ENCODE data around the gene PCDHB3.
"Not testable (repeated sequence)": the region's sequence is repeated elsewhere in the genome, so short reads cannot be mapped to it uniquely, and the experiment has no call there.

PCDHB3 gene

GRCh38 chr5:141100243-141100805 is at the start of gene PCDHB3:
Gene PCDHB3 (plus strand): TSS chr5:141100473. CDS start chr5:141100650, 177 bp downstream.
- no peak for DNase-seq

DNA sequence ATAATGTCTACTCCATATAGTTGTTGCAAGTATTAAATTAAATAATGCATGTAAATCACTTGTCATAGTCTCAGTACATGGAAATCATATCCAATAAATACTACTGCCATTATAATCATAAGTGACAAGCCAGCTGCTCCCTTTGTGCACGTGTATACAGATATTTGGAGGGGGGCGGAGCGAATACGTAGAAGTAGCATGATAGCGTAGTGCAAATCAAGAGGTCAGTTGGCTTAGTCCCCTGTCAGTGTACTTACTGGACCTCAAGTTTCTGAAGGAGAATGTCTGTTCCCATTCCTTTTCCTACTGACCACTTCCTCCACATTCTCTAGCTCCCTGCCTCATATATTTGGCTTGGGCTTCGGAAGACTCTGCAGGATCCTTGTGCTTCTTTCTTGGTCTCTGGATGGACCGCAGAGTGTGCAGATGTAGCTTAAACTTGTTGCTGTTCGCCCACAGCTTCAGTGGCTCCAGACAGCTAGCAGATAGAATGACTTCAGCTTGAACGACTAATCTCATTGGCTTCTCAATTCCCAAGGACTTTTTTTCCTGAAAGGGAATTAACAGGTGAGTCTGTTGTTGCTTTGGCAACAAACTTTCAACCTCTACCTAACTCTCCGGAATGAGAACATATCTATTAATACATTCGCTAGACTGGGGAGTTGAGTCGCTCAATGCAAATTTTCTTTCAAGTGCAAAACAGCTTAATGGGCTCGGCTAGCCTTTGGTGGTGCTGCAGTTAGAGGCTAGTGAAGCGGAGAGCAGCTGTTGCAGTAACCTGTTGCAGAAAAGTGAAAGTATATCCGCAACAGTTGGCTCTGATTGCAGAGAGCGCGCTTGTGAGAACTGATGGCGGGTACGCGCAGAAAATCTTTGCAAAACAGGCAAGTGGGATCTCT is 49.4 kb upstream of the PCDHB3 start, which contains the start of gene PCDHB1:
PCDHB1 (plus strand) TSS at position 753 of the 899 bp plus-strand sequence; CDS start at position 850, 97 bp downstream.
- DNase-seq, result no peak

DNA sequence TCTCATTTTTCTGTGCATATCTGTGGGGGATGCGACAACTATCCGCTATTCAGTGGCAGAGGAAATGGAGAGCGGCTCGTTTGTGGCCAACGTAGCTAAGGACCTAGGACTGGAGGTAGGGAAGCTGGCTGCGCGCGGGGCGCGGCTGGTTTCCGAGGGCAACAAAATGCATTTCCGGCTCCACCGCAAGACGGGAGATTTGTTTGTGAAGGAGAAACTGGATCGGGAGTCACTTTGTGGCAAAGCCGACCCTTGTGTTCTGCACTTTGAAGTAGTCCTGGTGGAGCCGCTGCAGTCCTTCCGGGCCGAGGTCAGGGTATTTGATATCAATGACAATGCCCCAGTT is 48.8 kb upstream of the PCDHB3 start:
- DNase-seq, result no peak

DNA sequence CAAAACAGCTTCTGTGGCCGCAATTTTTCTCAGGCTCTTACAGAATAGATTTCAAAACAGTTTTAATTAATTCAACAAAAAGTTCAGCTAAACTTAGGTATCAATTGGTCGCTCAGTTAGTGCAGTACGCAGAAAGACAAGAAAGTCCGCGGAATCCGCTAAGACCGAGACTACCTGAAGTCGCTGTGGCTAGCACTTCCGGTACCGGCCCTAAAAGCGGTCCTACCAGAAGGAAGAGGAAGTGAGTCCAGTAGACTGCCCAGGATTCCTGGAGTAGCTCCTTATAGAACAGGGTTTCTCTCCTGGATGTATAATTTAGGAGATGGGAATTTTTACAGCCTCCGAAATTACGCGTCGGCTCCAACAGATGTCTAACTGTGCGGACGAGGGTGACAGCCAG is 22.4 kb upstream of the PCDHB3 start:
- DNase-seq, result no peak

DNA sequence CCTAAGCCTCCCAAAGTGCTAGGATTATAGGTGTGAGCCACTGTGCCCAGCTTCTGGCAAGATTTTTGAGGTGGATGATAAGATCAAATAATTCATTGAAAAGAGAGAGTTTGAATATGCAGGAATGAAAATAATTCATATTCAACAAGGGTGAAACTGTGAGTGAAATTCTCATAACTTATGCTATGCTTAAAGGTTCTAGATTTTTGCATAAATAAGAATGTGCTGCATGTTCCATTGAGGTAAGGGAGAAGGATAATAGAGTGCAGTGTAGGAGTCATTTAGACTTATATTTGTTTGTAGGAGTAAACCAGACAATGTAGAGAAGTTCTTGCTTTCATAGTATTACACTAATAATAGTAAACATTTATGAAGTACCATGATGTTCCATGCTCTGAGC is 18.0 kb upstream of the PCDHB3 start:
- DNase-seq, result no peak

- DNase-seq, result no peak
Measured at GRCh38 chr5:141084487-141084989, 15.7 kb upstream of the PCDHB3 start.

- no peak for DNase-seq
Measured at GRCh38 chr5:141094481-141095262, 5.6 kb upstream of the PCDHB3 start, which contains the start of gene PCDHB2. Gene PCDHB2 (plus strand): TSS chr5:141094615. CDS start chr5:141094791, 176 bp downstream.

DNA sequence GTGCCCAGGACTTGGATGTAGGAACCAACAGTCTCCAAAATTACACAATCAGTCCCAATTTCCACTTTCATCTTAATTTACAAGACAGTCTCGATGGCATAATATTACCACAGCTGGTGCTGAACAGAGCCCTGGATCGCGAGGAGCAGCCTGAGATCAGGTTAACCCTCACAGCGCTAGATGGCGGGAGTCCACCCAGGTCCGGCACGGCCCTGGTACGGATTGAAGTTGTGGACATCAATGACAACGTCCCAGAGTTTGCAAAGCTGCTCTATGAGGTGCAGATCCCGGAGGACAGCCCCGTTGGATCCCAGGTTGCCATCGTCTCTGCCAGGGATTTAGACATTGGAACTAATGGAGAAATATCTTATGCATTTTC is 5.0 kb upstream of the PCDHB3 start:
- DNase-seq, result no peak

GRCh38 chr5:141096181-141096580 is 4.1 kb upstream of the PCDHB3 start:
- DNase-seq, result not testable (repeated sequence)

DNA sequence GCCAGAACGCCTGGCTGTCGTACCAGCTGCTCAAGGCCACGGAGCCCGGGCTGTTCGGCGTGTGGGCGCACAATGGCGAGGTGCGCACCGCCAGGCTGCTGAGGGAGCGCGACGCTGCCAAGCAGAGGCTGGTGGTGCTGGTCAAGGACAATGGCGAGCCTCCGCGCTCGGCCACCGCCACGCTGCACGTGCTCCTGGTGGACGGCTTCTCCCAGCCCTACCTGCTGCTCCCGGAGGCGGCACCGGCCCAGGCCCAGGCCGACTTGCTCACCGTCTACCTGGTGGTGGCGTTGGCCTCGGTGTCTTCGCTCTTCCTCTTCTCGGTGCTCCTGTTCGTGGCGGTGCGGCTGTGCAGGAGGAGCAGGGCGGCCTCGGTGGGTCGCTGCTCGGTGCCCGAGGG is 3.7 kb upstream of the PCDHB3 start:
- DNase-seq, result not testable (repeated sequence)

GRCh38 chr5:141101059-141101458 is 786 bp downstream of the PCDHB3 start:
- no peak for DNase-seq

- not testable (repeated sequence) for DNase-seq
Measured at GRCh38 chr5:141102070-141102469, 1.8 kb downstream of the PCDHB3 start.

- DNase-seq, result not testable (repeated sequence)
Measured at GRCh38 chr5:141102471-141102870, 2.2 kb downstream of the PCDHB3 start.

GRCh38 chr5:141105350-141105749 is 5.1 kb downstream of the PCDHB3 start:
- no peak for DNase-seq

DNA sequence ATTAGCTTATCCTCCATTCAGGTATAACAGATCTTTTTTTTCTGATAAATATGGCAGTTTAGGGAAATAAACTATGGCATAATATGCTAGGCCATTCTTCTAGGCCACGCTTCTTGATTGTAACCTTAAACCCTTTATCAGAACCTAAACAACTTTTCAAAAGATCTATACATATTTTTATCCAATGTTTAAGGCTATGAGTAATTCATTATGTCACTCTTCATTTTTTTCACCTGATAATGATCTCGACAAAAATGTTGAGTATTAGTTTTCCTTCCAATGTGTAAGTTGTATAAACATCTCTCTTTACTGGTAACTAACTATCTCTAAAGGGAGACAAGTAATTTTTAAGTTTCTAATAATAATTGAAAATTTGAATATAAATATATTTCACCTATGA is 19.0 kb downstream of the PCDHB3 start:
- DNase-seq, result no peak

GRCh38 chr5:141121563-141121962 is 21.3 kb downstream of the PCDHB3 start, which contains the start of gene PCDHB4:
Gene PCDHB4 (plus strand): TSS chr5:141121818. CDS start chr5:141121999, 181 bp downstream.
- no peak for DNase-seq

DNA sequence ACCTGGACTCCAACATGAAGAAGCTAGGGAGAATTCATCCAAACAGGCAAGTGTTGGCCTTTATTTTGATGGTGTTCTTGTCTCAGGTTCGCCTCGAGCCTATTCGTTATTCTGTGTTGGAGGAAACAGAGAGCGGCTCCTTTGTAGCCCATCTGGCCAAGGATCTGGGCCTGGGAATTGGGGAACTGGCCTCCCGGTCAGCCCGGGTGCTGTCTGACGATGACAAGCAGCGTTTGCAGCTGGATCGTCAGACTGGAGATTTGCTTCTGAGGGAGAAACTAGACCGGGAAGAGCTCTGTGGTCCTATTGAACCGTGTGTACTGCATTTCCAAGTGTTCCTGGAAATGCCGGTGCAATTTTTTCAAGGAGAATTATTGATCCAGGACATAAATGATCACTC is 21.7 kb downstream of the PCDHB3 start:
- no peak for DNase-seq

- not testable (repeated sequence) for DNase-seq
Measured at GRCh38 chr5:141123396-141124135, 23.3 kb downstream of the PCDHB3 start.

GRCh38 chr5:141127305-141127704 is 27.0 kb downstream of the PCDHB3 start:
- DNase-seq, result no peak

GRCh38 chr5:141135030-141135717 is 34.9 kb downstream of the PCDHB3 start, which contains the start of gene PCDHB5:
Gene PCDHB5 (plus strand): TSS chr5:141135206. CDS start chr5:141135435, 229 bp downstream.
- DNase-seq, result no peak

GRCh38 chr5:141135718-141136266 is 35.5 kb downstream of the PCDHB3 start:
- DNase-seq, result no peak
